Measurements from ENCODE around the gene FOXC2.

The FOXC2 gene

DNA sequence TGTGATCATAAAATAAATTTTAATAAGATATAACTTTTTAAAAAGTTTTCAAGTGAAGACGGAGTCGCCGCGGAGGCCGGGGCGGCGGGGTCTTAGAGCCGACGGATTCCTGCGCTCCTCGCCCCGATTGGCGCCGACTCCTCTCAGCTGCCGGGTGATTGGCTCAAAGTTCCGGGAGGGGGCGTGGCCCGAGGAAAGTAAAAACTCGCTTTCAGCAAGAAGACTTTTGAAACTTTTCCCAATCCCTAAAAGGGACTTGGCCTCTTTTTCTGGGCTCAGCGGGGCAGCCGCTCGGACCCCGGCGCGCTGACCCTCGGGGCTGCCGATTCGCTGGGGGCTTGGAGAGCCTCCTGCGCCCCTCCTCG lies at the start of gene FOXC2:
Gene FOXC2 (plus strand): TSS at position 229 of the 365 bp plus-strand sequence. CDS start 507 bp downstream, outside the sequence.
- peak within 1 kb of the TSS; percentile 13 for H3K4me3 ChIP-seq (ENCODE audit: low read depth, low read length)

DNA sequence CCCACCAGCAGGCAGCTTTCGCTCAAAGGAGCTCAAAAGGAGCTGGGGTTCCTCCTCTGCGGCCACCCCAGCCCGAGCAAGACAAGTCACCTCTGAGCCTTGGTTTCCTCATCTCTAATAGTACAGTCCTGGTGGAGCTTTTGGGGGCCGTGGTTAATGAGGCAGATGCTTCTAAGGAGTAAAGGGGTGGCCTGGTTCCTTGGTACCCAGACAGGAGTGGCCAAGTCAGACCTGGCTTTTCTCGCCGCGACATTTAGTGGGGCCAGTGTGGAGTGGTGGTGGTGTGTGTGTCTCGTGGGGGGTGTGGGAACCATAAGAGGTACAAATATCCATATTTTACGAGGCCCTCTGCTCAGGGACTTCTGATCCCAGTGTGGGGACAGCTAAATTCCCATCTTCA lies 49.6 kb upstream of the FOXC2 start:
- no peak overlapping the region for H3K4me3 ChIP-seq (ENCODE audit: low read depth, low read length)

DNA sequence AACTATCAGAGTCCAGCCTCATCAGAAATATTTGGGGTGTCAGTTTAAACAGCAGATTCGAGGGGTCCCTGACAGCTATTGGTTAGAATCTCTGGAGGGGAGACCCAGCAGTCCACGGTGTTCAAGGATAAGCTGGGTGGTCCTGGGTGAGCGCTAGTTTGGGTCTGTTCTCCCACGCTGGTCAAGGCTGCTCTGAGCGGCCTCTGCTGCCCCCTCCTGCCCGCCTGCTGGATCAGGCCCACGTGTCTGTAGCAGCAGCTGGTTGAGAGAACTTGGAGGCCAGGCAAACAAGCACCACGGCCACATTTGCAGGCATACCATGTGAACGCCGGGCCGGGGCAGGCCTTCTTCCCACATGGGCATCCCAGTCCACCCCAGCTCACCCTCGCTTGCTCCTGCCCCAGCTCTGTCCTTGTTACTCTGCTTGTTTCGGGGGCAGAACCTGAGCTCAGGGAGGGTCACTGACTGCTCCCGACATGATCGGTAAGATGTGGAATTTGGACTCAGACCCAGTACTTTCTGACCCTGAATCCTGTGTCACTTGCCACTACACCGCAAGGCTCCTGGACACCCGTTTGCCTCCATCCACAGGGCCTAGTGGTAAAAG lies 48.9 kb upstream of the FOXC2 start:
- no peak overlapping the region for H3K4me3 ChIP-seq (ENCODE audit: low read depth, low read length)

GRCh38 chr16:86519007-86519648 lies 47.5 kb upstream of the FOXC2 start:
- H3K4me3 ChIP-seq (ENCODE audit: low read depth, low read length) = no peak overlapping the region

DNA sequence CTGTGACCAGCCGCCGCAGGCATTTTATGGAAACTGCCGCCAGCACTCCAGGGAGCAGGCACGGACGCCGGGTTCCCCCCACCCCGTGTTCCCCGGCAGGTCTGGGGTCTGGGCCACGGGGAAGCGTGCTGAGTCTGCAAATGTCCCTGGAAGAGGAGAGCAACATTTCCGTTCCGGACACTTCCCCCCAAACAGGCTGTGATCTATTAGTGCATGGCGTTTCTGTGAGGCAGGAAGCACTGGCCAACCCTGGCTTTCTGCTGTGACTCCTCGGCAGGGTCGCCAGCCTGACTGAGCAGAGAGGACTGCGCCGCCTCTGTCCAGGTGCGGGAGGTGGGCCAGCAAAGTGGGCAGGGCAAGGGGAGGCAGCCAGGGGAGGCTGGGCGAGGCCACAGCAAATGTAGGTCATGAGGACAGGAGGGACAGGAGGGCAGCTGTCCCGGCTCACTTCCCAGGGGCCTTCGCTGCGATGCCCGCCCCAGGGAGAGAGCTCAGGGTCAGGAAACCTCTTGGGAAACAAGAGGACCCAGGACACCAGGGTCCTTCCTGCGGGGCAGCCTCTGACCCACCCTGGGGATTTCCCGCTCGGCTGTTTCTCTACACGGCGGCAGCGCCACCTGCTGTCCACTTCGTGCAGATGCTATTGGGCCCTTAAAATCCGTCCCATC lies 46.8 kb upstream of the FOXC2 start:
- H3K4me3 ChIP-seq (ENCODE audit: low read depth, low read length) = no peak overlapping the region

- H3K4me3 ChIP-seq (ENCODE audit: low read depth, low read length) = no peak overlapping the region
Observed at GRCh38 chr16:86520317-86521210, 46.1 kb upstream of the FOXC2 start.

- H3K4me3 ChIP-seq (ENCODE audit: low read depth, low read length) = no peak overlapping the region
Observed at GRCh38 chr16:86521236-86522197, 45.1 kb upstream of the FOXC2 start.

- H3K4me3 ChIP-seq (ENCODE audit: low read depth, low read length) = no peak overlapping the region
Observed at GRCh38 chr16:86522634-86523033, 44.0 kb upstream of the FOXC2 start.

DNA sequence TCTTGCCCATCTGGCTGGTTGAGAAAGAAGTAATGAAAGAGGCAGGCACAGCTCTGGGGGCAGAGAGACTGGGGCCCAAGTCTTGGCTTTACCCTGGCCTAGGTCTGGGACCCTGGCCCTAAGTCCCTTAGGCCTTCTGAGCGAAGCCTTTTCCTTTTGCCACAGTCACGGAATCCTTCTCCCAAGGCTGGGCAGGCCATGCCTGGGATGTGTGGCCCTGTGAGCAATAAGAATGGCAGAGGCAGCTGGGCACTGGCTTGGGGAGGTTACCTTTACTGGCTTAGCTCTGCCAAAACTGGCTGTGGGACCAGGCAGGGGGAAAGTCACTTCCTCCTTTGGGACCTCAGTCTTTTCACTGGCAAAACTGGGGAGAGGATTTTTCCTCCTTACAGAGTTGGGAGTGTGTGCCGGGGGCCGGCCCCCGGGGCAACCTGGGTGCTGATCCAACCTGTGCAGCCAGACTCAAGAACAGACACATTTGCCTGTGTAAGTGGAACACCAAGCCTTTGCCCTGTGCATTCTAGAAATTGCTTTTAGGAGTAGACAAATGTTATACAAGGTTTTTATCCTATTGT lies 43.4 kb upstream of the FOXC2 start:
- no peak overlapping the region for H3K4me3 ChIP-seq (ENCODE audit: low read depth, low read length)

DNA sequence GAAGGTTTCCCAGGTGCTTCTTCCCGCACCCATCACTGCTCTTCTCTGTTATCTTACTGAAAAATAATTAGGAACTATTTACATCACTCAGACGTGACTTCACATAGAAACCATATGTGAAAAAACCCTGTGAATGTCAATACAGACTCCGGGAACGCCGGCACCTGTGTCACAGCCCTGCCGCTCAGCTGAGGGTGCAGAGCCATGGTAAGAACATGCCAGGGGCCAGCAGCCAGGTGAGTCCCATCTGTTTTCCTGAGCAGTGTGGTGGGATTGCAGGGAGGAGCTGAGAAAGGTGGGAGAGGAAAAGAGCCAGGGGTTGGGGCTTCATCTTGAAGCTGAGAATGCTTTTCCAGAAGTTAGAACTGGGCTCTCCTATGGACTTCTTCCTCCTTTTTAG lies 42.6 kb upstream of the FOXC2 start:
- no peak overlapping the region for H3K4me3 ChIP-seq (ENCODE audit: low read depth, low read length)

- no peak overlapping the region for H3K4me3 ChIP-seq (ENCODE audit: low read depth, low read length)
Observed at GRCh38 chr16:86525696-86526095, 40.9 kb upstream of the FOXC2 start.

DNA sequence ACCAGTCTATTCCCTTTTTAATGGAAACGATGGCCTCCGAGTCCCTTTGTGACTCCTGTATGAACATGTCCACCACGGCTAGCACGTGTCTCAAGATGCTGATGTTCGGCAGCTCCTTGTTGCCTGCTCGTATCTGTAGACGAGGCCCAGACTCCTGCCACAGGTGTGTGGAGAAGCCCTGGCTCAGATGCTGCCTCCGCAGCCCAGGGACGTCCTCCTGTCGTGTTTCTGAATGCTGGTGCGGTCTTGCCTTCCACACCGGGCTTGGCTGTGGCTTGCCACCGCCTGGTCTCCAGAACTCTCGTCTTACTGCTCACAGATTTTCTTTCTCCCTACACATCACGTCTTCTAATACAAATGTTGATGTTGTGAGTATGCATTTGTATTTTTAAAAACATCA lies 39.3 kb upstream of the FOXC2 start:
- no peak overlapping the region for H3K4me3 ChIP-seq (ENCODE audit: low read depth, low read length)

GRCh38 chr16:86528061-86528929 lies 38.3 kb upstream of the FOXC2 start:
- H3K4me3 ChIP-seq (ENCODE audit: low read depth, low read length) = no peak overlapping the region

- H3K4me3 ChIP-seq (ENCODE audit: low read depth, low read length) = no peak overlapping the region
Observed at GRCh38 chr16:86529160-86529559, 37.5 kb upstream of the FOXC2 start.

- H3K4me3 ChIP-seq (ENCODE audit: low read depth, low read length) = no peak overlapping the region
Observed at GRCh38 chr16:86530251-86531190, 36.1 kb upstream of the FOXC2 start.

DNA sequence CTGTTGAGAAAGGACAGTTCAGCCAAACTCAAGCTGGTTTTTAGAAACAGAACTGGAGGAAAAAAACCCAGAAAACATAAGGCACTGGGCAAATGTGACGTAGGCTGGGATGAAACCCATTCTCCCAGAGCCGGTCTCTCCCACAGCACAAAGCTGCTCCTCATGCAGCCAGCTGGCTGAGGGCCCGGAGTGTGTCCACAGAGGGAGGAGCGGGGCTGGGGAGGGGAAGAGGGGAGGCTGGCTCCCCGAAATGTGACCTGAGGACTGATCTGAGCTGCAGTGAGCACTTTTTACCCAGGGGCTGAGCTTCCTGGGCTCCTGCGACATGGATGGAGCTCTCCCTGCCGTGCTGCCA lies 35.5 kb upstream of the FOXC2 start:
- H3K4me3 ChIP-seq (ENCODE audit: low read depth, low read length) = no peak overlapping the region

DNA sequence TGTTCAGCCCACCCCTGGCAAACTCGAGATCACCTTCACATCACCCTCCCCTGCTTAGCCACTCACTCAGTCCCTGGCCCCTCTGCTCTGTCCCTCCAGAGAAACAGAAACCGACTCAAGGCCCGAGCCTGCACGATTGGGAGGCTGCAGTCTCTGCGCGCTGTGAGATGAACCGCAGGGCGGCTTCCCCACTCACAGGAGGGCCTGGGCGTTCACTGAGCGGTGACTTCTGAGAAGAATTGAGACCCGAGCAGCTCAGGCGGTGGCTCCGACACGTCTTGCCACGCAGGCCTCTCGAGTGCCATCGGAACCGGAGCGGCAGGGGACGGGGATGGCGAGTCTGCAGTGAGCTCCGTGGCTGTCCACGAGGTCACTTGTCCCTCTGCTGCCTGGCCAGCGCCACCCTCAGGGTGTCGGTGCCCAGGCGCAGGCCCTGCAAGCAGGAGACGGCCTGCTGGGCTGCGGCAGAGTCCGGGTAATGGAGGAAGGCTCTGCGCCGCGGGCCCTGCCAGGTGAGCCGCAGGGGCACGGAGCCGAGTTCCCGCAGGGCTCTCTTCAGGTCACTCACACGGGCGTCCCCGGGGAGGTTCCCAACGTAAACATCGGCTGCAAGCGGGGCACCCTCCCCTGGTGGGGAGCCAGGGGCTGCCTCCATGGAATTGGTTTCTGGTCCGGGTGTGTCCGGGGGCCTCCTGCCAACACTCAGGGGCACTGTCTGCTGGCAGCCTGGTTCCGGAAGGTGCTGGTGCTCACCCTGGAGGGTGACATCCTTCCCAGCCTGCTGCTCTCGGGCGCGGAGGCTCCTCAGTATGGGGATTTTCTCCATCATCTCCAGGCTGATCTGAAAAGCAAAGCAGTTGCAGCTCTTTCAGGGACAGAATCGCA lies 34.7 kb upstream of the FOXC2 start:
- no peak overlapping the region for H3K4me3 ChIP-seq (ENCODE audit: low read depth, low read length)

Measured in iPS-11a (cell line).